ENCODE measurements around the gene ZNF598.
"Not testable (repeated sequence)": the region's sequence is repeated elsewhere in the genome, so short reads cannot be mapped to it uniquely, and the experiment has no call there.

ZNF598 gene

GRCh38 chr16:2040041-2040786, 30.6 kb upstream of the ZNF598 start:
- no peak for DNase-seq

GRCh38 chr16:2039274-2040031, 29.8 kb upstream of the ZNF598 start:
- DNase-seq, result peak; percentile 91

GRCh38 chr16:2038382-2039231, 29.0 kb upstream of the ZNF598 start:
- no peak for DNase-seq

GRCh38 chr16:2037647-2038381, 28.2 kb upstream of the ZNF598 start:
- DNase-seq, result peak; percentile 73

- DNase-seq, result no peak
Observed at GRCh38 chr16:2037115-2037514, 27.5 kb upstream of the ZNF598 start.

- no peak for DNase-seq
Observed at GRCh38 chr16:2036200-2036966, 26.8 kb upstream of the ZNF598 start.

- DNase-seq, result peak; percentile 81
Observed at GRCh38 chr16:2035431-2036199, 26.0 kb upstream of the ZNF598 start.

GRCh38 chr16:2034696-2035430, 25.2 kb upstream of the ZNF598 start:
- DNase-seq, result no peak

- DNase-seq, result not testable (repeated sequence)
Observed at GRCh38 chr16:2033909-2034695, 24.5 kb upstream of the ZNF598 start.

GRCh38 chr16:2033057-2033908, 23.7 kb upstream of the ZNF598 start:
- peak; percentile 62 for DNase-seq

- DNase-seq, result no peak
Observed at GRCh38 chr16:2032285-2033056, 22.9 kb upstream of the ZNF598 start.

- DNase-seq, result no peak
Observed at GRCh38 chr16:2031081-2031577, 21.5 kb upstream of the ZNF598 start.

GRCh38 chr16:2030036-2030435, 20.4 kb upstream of the ZNF598 start:
- DNase-seq, result no peak

- no peak for DNase-seq
Observed at GRCh38 chr16:2029350-2029749, 19.7 kb upstream of the ZNF598 start.

GRCh38 chr16:2028620-2029220, 19.1 kb upstream of the ZNF598 start:
- no peak for DNase-seq

- no peak for DNase-seq
Observed at GRCh38 chr16:2028146-2028545, 18.5 kb upstream of the ZNF598 start.
